HG03565 (cell line): ENCODE results near the gene MIAT.
"Not testable (repeated sequence)": the region's sequence is repeated elsewhere in the genome, so short reads cannot be mapped to it uniquely, and the experiment has no call there.

Experiments
- ATAC-seq: cut with Tn5 transposase; IDR thresholded peaks from one replicate; pipeline ENCODE4 v1.9.1; 2021; ENCODE audit warnings: mild to moderate bottlenecking, moderate library complexity; ENCODE audit not compliant: unreplicated experiment

The MIAT gene

GRCh38 chr22:26656891-26657851 is at the start of gene MIAT:
Gene MIAT (plus strand): TSS chr22:26657588.
- no peak for ATAC-seq

- no peak for ATAC-seq
Observed at GRCh38 chr22:26608129-26608528, 49.3 kb upstream of the MIAT start.

GRCh38 chr22:26609287-26609686 is 48.1 kb upstream of the MIAT start:
- ATAC-seq = no peak

- ATAC-seq = peak; percentile 77
Observed at GRCh38 chr22:26610072-26610958, 47.1 kb upstream of the MIAT start.

- ATAC-seq = no peak
Observed at GRCh38 chr22:26610996-26611395, 46.4 kb upstream of the MIAT start.

GRCh38 chr22:26612652-26613051 is 44.7 kb upstream of the MIAT start:
- ATAC-seq = no peak

GRCh38 chr22:26613753-26614152 is 43.6 kb upstream of the MIAT start:
- not testable (repeated sequence) for ATAC-seq

GRCh38 chr22:26614322-26614721 is 43.1 kb upstream of the MIAT start:
- no peak for ATAC-seq

- ATAC-seq = no peak
Observed at GRCh38 chr22:26615149-26615548, 42.2 kb upstream of the MIAT start.

- no peak for ATAC-seq
Observed at GRCh38 chr22:26615830-26616435, 41.5 kb upstream of the MIAT start.

- ATAC-seq = no peak
Observed at GRCh38 chr22:26616650-26617049, 40.7 kb upstream of the MIAT start.

GRCh38 chr22:26617271-26618199 is 39.9 kb upstream of the MIAT start, which contains the start of gene CRYBB1:
Gene CRYBB1 (minus strand): TSS chr22:26618027. CDS start chr22:26616319, 1,708 bp downstream.
- ATAC-seq = no peak

- no peak for ATAC-seq
Observed at GRCh38 chr22:26618455-26618854, 38.9 kb upstream of the MIAT start.

- no peak for ATAC-seq
Observed at GRCh38 chr22:26619510-26619909, 37.9 kb upstream of the MIAT start.

- no peak for ATAC-seq
Observed at GRCh38 chr22:26620197-26620596, 37.2 kb upstream of the MIAT start.

- ATAC-seq = no peak
Observed at GRCh38 chr22:26621663-26622062, 35.7 kb upstream of the MIAT start, which contains the start of gene CRYBA4. Gene CRYBA4 (plus strand): TSS chr22:26621963. CDS start chr22:26622597, 634 bp downstream.

GRCh38 chr22:26623984-26624383 is 33.4 kb upstream of the MIAT start:
- no peak for ATAC-seq

GRCh38 chr22:26624803-26625202 is 32.6 kb upstream of the MIAT start:
- ATAC-seq = no peak

- no peak for ATAC-seq
Observed at GRCh38 chr22:26629988-26630761, 27.2 kb upstream of the MIAT start.
